Astrocyte of the spinal cord (primary cell): ENCODE data around the gene NUDT22.
A peak's percentile ranks its signal among the peaks of the same experiment; 100 is the strongest.

Experiments
- DNase-seq: peaks from one replicate; pipeline ENCODE4 v3.0.0; 2011; ENCODE audit warnings: low read depth, low spot score
- H3K4me3 ChIP-seq: 2 replicates; pipeline ENCODE4 v1.5.1; 2011; ENCODE audit warnings: low read depth, mild to moderate bottlenecking, low read length, moderate library complexity
- in situ Hi-C: cut with HindIII; loops from 2 replicates; pipeline ENCODE4 v1.10.0; 2017; ENCODE audit warnings: low sequenced_read_pairs
- TF ChIP-seq, protein P1 (sequence below): IDR thresholded peaks from 2 replicates; pipeline ENCODE4 v1.5.1; 2012; ENCODE audit warnings: low read depth, mild to moderate bottlenecking, low read length, inconsistent platforms

NUDT22 gene

DNA sequence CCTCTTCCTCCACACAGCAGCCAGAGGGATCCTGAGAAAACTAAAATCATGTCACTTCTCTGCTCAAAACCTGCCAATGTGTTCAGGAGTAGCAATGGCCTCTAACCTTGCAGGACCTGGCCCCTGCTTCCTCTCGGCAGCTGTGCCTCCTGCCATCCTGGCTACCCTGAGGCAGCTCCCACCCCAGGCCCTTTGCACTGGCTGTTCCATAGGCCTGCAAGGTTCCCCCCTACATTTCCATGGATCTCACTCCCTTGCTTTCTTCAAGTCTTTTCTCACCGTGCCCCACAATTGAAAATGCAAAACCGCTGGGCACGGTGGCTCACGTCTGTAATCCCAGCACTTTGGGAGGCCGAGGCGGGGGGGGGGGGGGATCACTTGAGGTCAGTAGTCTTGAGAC lies 42.2 kb upstream of the NUDT22 start:
- TF ChIP-seq, protein P1, sequence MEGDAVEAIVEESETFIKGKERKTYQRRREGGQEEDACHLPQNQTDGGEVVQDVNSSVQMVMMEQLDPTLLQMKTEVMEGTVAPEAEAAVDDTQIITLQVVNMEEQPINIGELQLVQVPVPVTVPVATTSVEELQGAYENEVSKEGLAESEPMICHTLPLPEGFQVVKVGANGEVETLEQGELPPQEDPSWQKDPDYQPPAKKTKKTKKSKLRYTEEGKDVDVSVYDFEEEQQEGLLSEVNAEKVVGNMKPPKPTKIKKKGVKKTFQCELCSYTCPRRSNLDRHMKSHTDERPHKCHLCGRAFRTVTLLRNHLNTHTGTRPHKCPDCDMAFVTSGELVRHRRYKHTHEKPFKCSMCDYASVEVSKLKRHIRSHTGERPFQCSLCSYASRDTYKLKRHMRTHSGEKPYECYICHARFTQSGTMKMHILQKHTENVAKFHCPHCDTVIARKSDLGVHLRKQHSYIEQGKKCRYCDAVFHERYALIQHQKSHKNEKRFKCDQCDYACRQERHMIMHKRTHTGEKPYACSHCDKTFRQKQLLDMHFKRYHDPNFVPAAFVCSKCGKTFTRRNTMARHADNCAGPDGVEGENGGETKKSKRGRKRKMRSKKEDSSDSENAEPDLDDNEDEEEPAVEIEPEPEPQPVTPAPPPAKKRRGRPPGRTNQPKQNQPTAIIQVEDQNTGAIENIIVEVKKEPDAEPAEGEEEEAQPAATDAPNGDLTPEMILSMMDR, result no peak
- no peak overlapping the region for H3K4me3 ChIP-seq
- in situ Hi-C loops, result no loop called here
- DNase-seq, result no peak

DNA sequence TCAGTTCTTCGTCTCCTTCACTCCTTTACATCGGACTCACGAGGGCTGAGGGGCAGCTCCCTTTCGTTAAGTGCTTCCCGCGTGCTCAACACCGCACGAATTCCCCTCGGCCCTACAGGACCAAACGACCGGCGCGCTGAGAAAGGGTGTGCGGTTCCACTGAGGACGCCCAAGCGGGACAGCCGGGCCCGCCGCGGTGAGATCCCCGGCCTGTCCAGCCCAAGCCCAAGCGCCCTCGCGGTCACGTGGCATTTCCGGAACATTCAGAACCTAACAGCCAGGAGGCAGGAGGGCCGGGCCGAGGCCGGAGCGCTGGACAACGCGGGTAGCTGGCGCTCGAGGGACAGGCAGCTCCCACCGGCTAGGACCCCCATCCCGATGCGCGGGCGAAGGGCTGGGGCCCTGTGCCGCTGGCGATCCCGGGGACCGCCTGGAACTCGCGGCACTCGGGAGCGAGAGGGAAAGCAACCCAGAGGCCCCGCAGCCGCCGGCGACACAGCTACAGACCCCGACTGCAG lies 40.8 kb upstream of the NUDT22 start:
- H3K4me3 ChIP-seq, result peak overlapping the region; percentile 63
- in situ Hi-C loops, result no loop called here
- TF ChIP-seq, protein P1, result no peak
- DNase-seq, result peak; percentile 86

DNA sequence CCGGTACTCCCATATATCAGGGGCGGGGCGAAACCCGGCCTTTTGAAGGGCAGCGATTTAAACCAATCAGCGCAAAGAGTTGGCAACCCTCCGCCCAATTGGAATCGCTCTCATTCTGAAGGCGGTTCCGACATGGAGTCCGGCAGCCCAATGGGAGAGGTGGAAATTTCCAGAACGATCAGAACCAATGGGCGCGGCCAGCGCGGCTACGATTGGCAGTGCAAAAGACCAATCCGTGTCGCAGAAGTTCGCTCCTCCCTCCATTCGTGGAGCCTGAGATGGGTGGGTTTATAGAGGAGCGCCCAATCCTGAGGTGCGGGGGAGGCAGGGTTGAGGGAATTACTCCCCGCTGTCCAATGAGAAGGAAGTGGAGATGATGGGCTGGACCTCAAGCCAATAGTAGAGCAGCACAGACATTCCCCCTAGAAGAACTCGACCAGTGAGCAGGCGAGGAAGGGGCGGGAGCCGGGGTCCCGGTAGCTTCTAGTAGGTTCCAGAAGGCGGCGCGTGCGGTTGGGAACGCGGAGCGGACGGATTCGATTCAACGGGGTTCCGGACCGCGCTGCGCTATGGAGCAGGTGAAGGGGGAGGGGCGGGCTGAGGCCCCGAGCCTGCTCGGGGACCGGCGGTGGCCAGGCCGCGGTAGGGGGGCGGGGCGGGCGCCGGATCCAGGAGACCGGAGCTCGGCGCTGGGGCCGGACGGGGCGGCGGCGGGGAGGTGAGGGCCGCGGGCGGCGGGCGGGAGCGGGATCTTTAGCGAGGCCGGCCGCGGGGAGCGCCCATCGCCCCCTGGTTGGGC lies 40.2 kb upstream of the NUDT22 start, which contains the start of gene STIP1:
Gene STIP1 (plus strand): TSS at position 479 of the 799 bp plus-strand sequence. CDS start 91 bp downstream, at position 570.
- H3K4me3 ChIP-seq, result peak within 1 kb of the TSS; percentile 63
- in situ Hi-C loops, result no loop called here
- TF ChIP-seq, protein P1, result peak; percentile 40
- peak; percentile 100 for DNase-seq

DNA sequence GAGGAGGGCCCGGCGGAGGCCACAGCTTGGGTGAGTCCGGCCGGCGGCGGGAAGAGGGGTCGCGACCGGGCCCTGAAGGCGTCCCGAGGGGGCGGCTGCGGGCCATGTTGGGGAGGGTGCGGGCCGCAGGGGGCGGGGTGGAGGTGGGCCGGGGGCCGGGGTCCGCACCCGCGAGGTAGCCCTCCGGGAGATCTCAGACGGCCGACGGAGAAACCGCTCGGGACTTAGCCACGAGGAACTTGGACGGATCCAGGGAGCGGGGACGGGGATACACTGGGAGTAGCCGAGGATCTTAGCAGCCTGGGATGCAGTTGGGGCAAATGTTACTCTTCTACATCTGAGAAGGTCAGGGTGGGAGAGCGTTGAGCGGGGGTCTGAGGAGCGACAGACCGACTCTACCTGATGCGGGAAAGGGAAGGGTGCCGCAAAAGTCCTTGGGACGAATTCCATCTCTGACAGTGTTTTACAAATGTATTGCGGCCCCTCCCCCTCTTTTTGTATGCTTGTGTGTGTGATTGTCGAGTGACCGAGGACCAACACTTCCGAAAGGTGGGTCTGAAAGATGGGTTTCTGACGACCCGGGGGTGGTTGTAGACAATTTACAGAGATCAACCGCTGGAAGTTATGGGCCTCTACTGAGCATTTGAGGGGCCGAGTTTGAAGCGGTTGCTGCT lies 39.4 kb upstream of the NUDT22 start:
- H3K4me3 ChIP-seq, result no peak overlapping the region
- in situ Hi-C loops, result no loop called here
- TF ChIP-seq, protein P1, result no peak
- no peak for DNase-seq

DNA sequence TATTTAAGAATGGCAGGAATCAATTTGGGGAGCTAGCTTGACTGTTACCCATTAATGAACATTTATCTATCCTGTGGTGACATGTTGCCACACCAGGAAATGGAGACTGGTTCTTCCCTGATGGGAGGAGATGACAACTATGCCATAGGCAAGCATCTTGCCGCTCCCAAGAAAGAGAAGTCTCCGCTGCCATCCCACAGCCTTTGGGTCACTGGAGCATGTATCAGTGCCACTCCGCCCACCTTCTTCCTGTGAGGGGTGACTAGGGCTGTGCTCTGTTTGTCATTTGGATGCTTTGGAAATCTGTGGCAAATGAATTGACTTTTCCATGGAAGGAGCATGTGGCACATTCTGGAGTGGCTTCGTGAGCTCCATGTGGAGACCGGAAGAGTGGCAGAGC lies 33.6 kb upstream of the NUDT22 start:
- H3K4me3 ChIP-seq, result no peak overlapping the region
- TF ChIP-seq, protein P1, result no peak
- no peak for DNase-seq
- in situ Hi-C loops, result no loop called here

DNA sequence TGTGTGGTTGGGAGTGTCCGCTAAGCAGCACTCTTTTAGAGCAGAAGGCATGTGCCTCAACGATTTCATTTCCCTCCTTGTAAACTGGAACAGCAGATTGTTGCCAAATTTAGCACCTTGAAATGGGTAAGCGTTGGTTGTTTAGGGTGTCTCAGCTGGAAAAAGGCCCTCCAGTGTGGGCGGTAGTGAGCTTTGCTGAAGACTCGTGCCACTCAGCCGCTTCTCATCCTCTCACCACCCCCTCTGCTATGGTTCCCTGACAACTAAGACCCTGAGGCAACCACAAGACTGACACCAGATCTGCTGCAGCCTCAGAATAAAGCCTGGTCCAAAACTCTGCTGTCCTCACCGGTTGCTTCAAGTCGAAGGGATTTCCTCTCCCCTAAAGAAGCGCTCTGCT lies 29.4 kb upstream of the NUDT22 start:
- no peak overlapping the region for H3K4me3 ChIP-seq
- TF ChIP-seq, protein P1, result no peak
- in situ Hi-C loops, result no loop called here
- DNase-seq, result no peak
